ENCODE data around the gene BBS7. TPM values are rescaled to one million over a fixed set of nuclear protein-coding genes. Genes with fewer than 3 reads are reported as not detected.

BBS7 gene
- total and polyA plus RNA-seq, 10 of the 15 experiments (the other 5 are each of a cell fraction or from before 2014, with no cell fraction given), result 5.2 to 15.2 (median 9.0) TPM

DNA sequence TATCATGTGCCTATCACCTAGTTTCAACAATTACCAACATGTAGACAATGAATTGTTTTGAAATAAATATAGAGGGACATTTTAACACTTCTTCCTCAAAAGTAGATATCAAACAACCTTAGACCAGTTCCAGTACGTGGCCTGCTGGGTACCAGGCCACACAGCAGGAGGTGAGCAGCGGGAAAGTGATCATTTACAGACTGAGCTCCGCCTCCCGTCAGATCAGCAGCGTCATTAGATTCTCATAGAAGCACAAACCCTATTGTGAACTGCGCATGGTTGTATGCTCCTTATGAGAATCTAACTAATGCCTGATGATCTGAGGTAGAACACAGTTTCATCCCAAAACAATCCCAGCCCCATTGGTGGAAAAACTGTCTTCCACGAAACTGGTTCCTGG is 6.5 kb downstream of the BBS7 start:
- ChIA-PET POLR2A (no interaction called here), CTCF (interaction anchor here (0.9 kb wide), 1 partner anchor 739 kb away, joined by 3 read pairs; no protein-coding TSS in a partner anchor), SMC1A (ENCODE audit: uncharacterized antibody, unreplicated experiment) (interaction anchor here (1.7 kb wide), 1 partner anchor 35 kb away, joined by 7 read pairs; no protein-coding TSS in a partner anchor), RAD21 (ENCODE audit: unreplicated experiment) (no interaction called here)
- H4K20me1 ChIP-seq (ENCODE audit: control insufficient read depth, insufficient read depth), result no peaks in the 10 kb centered on the region
- in situ Hi-C loops (cut with MboI), result no loop called here
- H3K27me3 ChIP-seq (replicated peaks in 1 of 2; ENCODE audit: control insufficient read depth in 2 of 2, insufficient read depth in 2 of 2, low read length in 1 of 2), result no peaks in the 10 kb centered on the region
- no peak overlapping the region for H3K9ac ChIP-seq (ENCODE audit: control insufficient read depth, insufficient read depth, low read length)
- H3K4me2 ChIP-seq (ENCODE audit: control insufficient read depth, insufficient read depth), result no peak overlapping the region
- no peak for DNase-seq (ENCODE audit: low read depth, low spot score)
- no TSS peak for BruUV-seq (replicated peaks)
- no peak overlapping the region for H3K27ac ChIP-seq (ENCODE audit: control insufficient read depth, insufficient read depth)
- no peak for FAIRE-seq
- no peak overlapping the region for H2AFZ ChIP-seq (ENCODE audit: control insufficient read depth, low read depth, low read length)
- 83% methylated on average over 7 of the region's 7 CpGs for WGBS (ENCODE audit: insufficient coverage, insufficient replicate concordance, low lambda C conversion rate, missing lambda C conversion rate)
- H3K36me3 ChIP-seq (ENCODE audit: control insufficient read depth in 2 of 2, insufficient read depth in 2 of 2, low read length in 1 of 2), result no peaks in the 10 kb centered on the region
- no peaks in the 10 kb centered on the region for H3K4me1 ChIP-seq (ENCODE audit: control insufficient read depth, insufficient read depth, low read length)
- no peak overlapping the region for H3K4me3 ChIP-seq
- no peak for ATAC-seq
- H3K9me3 ChIP-seq (replicated peaks; ENCODE audit: control insufficient read depth, insufficient read depth, low read length), result no peaks in the 10 kb centered on the region
- H3K79me2 ChIP-seq (ENCODE audit: control insufficient read depth, insufficient read depth, low read length), result no peaks in the 10 kb centered on the region
- TF ChIP-seq PKNOX1 (IDR thresholded peaks at IDR 0.05) (no peak), RBBP5 (conservative IDR thresholded peaks at IDR 0.05) (no peak), ZBED1 (IDR thresholded peaks at IDR 0.05; ENCODE audit: borderline replicate concordance) (no peak), DPF2 (IDR thresholded peaks at IDR 0.05) (no peak), E4F1 (IDR thresholded peaks at IDR 0.05; ENCODE audit: borderline replicate concordance, partially characterized antibody) (no peak), ZNF207 (IDR thresholded peaks at IDR 0.05; ENCODE audit: borderline replicate concordance) (no peak), NBN (IDR thresholded peaks at IDR 0.05) (no peak), ETV6 (conservative IDR thresholded peaks at IDR 0.05 in 1 of 2, IDR thresholded peaks at IDR 0.05 in 1 of 2; ENCODE audit: borderline replicate concordance in 1 of 2, low read depth in 1 of 2) (no peak), FOXM1 (IDR thresholded peaks at IDR 0.05; ENCODE audit: low read depth, low read length) (no peak), ZNF622 (IDR thresholded peaks at IDR 0.05) (no peak)
- TF ChIP-seq, protein P1, sequence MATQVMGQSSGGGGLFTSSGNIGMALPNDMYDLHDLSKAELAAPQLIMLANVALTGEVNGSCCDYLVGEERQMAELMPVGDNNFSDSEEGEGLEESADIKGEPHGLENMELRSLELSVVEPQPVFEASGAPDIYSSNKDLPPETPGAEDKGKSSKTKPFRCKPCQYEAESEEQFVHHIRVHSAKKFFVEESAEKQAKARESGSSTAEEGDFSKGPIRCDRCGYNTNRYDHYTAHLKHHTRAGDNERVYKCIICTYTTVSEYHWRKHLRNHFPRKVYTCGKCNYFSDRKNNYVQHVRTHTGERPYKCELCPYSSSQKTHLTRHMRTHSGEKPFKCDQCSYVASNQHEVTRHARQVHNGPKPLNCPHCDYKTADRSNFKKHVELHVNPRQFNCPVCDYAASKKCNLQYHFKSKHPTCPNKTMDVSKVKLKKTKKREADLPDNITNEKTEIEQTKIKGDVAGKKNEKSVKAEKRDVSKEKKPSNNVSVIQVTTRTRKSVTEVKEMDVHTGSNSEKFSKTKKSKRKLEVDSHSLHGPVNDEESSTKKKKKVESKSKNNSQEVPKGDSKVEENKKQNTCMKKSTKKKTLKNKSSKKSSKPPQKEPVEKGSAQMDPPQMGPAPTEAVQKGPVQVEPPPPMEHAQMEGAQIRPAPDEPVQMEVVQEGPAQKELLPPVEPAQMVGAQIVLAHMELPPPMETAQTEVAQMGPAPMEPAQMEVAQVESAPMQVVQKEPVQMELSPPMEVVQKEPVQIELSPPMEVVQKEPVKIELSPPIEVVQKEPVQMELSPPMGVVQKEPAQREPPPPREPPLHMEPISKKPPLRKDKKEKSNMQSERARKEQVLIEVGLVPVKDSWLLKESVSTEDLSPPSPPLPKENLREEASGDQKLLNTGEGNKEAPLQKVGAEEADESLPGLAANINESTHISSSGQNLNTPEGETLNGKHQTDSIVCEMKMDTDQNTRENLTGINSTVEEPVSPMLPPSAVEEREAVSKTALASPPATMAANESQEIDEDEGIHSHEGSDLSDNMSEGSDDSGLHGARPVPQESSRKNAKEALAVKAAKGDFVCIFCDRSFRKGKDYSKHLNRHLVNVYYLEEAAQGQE (IDR thresholded peaks at IDR 0.05; ENCODE audit: low read depth, low read length), result no peak
- TF ChIP-seq, protein P2, sequence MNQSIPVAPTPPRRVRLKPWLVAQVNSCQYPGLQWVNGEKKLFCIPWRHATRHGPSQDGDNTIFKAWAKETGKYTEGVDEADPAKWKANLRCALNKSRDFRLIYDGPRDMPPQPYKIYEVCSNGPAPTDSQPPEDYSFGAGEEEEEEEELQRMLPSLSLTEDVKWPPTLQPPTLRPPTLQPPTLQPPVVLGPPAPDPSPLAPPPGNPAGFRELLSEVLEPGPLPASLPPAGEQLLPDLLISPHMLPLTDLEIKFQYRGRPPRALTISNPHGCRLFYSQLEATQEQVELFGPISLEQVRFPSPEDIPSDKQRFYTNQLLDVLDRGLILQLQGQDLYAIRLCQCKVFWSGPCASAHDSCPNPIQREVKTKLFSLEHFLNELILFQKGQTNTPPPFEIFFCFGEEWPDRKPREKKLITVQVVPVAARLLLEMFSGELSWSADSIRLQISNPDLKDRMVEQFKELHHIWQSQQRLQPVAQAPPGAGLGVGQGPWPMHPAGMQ (IDR thresholded peaks at IDR 0.05; ENCODE audit: borderline replicate concordance), result no peak
- intact Hi-C loops (cut with micrococcal nuclease; ENCODE audit: unreplicated experiment), result no loop called here
